ENCODE results near the gene SLC9A4.
A peak's percentile ranks its signal among the peaks of the same experiment; 100 is the strongest.

Gene SLC9A4, protein sequence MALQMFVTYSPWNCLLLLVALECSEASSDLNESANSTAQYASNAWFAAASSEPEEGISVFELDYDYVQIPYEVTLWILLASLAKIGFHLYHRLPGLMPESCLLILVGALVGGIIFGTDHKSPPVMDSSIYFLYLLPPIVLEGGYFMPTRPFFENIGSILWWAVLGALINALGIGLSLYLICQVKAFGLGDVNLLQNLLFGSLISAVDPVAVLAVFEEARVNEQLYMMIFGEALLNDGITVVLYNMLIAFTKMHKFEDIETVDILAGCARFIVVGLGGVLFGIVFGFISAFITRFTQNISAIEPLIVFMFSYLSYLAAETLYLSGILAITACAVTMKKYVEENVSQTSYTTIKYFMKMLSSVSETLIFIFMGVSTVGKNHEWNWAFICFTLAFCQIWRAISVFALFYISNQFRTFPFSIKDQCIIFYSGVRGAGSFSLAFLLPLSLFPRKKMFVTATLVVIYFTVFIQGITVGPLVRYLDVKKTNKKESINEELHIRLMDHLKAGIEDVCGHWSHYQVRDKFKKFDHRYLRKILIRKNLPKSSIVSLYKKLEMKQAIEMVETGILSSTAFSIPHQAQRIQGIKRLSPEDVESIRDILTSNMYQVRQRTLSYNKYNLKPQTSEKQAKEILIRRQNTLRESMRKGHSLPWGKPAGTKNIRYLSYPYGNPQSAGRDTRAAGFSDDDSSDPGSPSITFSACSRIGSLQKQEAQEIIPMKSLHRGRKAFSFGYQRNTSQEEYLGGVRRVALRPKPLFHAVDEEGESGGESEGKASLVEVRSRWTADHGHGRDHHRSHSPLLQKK

DNA sequence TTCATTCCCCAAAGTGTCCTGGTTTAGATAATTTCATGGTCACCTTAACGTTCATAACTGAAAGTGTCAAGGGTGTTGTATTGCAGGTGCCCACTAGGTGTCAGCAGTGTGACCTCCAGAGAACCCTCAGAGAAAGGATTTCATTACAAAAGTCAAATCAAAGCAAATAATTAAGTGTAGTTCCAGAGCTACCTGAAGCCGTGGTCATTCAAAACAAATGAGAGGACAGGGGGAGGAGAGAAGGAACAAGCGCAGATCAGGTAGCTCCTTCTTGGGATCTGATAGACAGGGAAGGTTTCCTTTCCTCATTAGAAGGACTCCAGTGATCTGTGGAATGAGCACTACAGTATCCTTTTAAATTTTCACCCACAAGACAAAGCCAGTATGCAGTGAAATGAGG lies at the start of gene SLC9A4:
TSS of gene SLC9A4 (plus strand) at position 207 of the 400 bp plus-strand sequence. CDS start 534 bp downstream, outside the sequence.
- DNase-seq: peak in 4 of 56 donors; percentile 1 to 33 (median 10)

DNA sequence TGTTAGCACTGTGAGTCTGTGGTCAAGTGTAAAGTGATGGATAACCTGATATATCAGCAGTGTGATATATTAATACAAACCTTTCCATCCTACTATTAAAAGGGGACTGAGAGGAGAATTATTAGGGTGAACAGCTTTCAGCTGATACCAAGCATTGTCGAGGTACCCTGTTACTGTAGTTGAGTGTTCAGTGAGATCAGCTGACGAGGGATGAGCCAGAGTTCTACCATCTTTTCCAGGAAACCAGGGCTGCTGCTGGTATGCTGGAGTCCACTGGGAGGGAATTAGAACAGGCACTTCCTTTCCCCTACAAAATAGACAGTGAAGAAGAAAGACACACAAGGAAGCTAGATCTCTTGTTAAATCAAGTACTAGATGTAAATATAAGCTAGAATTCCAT lies 49.7 kb upstream of the SLC9A4 start:
- DNase-seq: no peak

DNA sequence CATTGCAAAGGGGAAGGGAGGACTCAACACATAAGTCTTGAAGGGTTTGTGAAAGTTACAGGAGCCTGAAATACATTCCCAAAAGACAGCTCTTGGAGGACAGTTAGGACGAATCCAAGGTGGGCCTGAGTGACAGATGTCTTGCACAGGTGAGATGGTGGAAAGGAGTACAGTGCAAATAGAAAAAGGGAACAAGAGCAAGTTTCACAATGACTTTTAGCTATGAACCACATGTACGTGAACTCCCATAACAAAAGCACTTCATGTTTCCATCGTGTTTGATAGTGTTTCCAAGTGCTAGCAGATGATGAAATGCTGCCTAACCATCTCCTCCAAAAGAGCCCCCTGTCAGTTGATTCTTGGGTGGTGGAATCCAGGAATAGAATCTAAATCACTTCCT lies 48.3 kb upstream of the SLC9A4 start:
- DNase-seq: no peak

DNA sequence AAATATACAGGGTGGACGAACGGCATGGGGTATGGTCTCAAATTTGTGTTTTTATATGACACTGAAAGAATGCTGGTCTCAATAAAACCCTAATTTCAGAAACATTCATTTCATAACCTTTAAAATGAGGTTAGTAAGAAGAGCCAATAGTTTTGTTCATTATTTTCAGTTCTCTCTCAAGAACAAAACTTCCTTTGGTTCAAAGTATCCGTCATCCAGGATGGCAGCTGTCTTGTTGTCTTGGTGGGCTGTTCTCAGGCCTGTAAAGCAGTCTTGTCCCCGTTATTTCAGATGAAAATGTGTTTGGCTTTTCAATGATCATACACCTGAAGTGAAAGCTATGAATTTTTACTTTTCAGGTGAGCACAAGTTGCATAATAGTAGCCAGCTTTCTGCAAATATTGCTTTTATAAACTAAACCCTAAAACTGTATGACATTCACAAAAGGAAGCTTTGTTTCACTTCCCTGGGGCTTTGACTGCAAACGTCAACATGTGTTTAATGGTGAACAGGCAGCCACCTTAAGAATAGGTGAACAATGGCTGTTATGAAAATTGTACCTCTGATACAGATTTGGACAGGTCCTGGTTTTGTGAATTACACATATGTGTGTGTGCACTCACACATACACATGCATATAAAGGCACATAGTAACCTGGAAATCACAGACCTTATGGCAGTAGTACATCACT lies 47.4 kb upstream of the SLC9A4 start:
- DNase-seq: no peak

DNA sequence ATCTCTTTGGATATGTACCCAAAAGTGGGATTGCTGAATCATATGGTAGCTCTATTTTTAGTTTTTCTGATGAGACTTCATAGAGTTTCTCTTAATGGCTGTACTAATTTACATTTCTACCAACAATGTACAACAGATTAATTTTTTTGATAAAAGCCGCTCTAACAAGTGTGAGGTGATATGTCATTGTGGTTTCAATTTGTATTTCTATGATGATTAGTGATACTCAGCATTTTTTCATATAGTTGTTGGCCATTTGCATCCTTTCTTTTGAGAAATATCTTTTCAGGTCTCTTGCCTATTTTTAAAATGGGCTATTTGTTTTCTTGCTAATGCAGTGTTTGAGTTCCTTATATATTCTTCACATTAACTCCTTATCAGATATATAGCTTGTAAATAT lies 45.8 kb upstream of the SLC9A4 start:
- DNase-seq: no peak

DNA sequence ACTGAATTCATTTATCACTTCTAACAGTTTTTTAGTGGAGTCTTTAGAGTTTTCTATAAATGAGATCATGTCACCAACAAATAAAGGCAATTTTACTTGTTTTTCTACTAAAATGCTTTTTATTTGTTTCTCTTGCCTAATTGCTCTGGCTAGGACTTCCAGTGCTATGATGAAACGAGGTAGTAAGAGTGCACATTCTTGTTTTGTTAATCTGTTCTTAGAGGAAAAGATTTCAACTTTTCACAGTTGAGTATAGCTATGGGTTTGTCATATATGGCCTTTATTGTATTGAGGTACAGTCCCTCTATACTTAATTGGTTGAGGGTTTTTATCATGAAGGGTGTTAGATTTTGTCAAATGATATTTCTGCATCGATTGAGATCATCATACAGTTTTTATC lies 44.5 kb upstream of the SLC9A4 start:
- no peak for DNase-seq

DNA sequence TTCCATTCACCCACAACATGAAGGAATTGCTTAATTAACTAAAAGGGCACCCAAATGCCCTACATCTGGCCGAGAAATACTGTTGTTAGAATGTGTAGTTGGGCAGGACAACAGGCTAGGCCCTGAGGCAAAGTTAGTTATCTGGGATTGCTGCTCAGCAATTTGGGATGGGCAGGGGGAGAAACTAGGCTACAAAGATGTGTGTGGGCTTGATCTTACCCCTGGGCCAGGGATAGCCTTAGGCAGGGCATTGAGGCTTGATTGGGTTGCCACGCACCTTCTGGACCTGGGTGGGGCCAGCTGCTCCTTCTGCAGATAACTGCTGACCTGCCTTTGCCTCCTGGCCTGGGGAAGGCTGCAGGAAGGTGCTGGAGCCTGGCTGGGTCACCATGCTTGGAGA lies 40.6 kb upstream of the SLC9A4 start:
- no peak for DNase-seq

DNA sequence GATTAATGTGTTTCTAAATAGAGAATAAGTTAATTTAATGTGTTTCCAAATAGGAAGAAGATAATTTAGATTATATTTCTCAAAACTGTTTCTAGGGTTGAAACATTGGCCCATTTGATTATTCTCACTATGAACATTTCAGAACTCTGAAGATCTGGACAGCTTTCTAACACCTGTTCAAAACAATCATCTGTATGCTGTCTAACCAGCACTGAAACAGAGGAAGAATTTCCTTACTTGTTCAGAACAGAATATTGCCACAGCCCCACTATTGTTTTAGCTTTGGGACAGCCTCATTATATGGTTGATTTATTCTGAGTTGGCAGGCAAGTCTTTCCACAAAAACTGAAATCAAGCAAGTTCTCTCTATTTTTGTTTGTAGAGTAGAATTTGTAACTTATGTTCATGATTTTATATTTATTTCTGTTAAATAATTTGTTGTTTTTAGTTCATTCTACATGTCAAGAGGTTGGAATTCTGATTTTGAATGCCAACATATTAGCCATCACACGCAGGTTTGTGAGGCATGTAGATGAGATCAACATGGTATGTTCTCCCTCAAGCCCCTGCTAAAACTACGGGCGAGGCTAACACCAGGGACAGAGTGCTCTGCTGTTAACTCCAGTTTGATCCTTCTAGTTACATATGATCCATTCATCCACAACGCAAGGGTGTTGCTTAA lies 38.9 kb upstream of the SLC9A4 start:
- no peak for DNase-seq

DNA sequence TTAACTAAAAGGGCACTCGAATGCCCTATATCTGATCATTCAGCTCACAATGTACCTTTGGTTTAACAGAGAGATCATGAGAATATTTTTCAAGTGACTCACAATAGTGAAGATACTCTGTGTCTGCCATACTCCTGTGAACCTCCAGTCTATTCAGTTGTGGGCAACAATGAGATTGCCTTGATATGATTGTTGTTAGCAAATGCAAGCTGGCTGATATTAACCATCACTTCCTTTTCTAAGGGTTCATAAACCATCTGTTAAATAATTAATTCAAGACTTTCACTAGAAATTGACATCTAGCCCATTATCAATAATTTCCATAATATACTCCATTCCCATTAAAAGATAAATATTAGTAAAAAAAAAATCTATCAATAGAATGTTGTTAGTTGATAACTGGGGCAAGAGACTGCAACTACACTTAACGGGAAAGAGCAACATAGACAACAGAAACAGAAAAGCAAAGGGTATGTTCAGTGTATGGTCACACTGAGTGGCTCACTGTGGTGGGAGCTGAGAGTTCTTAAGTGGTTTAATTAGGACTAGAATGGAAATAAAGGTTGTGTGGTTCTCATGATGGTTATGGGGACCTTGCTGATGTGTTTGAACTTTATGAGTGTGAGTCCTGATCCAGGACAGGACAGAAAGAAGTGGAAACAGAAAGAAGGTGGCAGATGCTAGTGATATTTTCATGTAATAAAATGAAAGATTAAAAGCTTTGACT lies 38.2 kb upstream of the SLC9A4 start:
- DNase-seq: no peak

DNA sequence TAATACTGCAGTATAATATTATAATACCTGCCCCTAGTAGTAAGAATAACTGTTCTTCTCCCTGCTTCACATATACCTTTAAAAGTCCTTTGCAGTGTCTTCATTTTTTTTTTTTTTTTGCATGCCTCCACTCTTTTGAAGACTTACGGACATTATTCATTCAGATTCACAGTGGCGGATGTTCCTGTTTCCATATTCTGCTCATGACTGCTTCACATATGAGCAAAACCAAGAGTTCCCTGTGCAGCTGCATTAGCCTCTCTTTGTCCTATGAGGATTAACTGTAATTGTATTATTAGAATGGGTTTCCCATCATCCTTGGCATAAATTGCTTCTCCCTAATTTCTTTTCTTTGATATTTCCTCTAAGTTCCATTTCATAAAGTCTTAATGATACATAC lies 37.3 kb upstream of the SLC9A4 start:
- no peak for DNase-seq

DNA sequence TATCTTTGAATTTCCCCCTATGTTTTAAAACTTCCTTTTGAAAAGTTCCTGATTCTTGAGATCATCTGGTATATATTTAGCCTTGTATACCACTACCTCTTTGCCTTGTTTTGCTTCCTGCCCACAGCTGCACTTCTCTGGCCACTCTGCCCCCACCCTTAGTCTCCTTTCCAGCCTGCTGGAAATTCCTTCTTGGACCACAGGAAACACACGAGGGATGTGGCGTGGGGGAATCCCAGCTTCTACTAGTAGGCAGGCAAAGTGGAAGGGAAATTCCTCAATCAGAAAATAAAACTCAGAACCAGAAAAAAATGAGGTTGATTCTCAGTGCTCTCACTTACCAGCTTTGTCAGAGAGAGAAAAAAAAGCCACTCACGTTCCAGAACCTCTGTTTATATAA lies 36.7 kb upstream of the SLC9A4 start:
- DNase-seq: no peak

DNA sequence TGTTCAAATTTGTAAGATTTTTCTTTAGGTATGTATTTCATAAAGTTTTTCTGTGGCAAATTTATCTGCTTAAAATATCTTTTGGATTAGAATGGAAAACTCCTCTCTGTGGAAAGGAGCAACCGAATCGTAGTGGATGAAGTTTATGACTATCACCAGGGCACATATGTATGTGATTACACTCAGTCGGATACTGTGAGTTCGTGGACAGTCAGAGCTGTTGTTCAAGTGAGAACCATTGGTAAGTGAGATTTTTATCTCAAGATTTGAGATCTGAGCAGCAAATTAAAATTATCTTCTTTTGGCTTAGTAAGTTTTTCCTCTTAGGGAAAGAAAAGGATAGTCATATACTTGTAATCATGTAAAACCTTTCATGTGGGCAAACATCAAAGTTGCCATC lies 35.9 kb upstream of the SLC9A4 start:
- no peak for DNase-seq

DNA sequence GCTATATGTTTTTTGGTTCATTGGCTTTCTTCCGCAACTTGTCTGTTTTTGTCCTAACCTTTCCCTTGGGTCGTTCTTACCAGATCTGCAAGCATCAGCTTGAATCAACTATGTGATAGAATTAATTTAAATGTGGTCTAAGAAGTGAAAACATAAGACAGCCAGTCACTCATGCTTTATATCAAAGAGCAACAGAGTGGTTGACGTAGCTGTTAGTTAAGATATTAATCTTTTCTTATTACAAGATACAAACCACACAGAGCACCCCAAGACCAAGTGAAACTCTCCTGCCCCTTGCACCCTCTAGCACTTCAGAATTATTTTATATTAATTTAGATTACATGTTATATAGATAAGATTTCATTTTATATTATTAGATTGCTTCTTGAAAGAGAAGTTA lies 34.9 kb upstream of the SLC9A4 start:
- DNase-seq: no peak

DNA sequence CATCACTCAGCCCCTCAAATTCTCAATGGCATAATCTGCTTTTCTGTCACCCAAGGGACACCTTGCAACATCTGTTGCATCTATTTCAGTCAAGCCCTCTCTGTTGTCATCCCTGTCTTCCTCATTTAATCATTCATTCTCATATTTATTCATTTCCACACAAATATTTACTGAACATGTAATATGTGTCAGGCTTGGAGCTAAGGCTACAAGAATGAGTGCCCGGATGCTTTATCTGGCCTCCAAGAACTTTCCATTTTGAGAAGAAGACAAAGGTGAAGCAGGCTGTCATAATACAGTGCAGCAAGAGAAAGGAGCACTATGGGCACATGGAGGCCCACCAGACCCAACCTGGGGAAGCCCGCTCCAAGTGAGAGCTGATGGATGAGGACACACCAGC lies 34.4 kb upstream of the SLC9A4 start:
- no peak for DNase-seq

DNA sequence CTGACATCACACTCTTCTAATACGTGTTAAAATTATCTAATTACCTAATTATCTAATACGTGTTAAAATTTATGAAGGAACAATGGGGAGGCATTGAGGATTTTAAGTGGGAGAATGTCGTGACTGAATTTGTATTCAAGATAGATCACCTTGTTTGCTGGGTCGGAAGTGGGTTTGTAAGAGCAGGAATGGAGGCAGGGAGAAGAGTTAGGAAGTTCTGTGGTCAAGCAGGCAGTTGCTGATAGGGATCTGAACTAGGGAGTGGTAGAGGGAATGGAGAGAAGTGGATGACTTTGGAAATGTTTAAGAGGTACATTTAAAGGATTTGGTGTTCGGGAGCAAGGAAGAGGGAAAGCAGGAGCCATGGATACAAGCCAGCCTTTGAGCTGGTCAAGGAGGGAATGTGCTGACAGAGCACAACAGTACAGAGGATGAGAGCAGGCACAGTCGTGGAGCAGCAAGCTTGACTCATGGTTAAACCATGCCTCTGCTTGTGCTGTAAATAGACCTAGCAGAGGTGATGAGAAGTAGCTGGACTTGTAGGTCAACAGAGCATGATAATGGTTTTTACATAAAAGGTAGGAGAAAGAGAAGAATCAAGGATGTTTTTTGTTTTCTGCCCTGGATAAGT lies 33.8 kb upstream of the SLC9A4 start:
- DNase-seq: no peak

DNA sequence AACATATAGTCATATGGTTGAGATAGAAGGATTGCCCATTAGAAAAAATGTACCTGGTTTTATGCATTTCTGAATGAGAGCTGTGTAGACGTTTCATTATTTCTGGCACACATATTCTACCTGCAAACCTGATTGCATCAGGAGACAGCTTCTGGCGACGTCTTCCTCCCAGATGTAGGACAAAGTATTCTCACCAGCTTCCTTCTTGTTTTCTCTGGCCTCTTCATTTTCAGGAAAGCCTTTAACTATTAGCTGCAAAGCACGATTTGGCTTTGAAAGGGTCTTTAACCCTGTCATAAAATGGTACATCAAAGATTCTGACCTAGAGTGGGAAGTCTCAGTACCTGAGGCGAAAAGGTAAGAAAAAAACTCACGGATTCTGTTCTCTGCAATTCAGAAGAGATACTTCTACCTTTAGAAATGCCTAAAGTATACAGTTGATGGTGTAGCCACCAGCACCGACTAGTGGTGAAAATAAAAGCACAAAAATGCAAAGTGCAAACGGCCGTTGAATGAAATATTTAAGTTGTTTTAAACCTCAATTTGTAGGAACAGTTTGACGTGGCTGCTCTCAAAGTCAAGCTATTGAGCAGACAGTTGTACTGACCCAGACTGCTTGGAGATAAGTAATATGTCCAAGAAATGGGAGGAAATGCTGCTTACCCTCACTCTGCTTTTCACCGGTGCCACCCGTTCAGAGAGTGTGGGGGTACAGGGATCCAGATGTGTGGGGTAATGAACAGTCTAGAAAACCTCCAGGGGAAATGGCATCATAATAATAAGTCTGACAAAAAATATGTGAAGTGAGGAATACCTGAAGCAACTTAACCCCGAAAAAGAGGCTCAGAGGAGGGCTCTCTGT lies 29.8 kb upstream of the SLC9A4 start:
- peak in 5 of 56 donors; percentile 1 to 25 (median 2) for DNase-seq

DNA sequence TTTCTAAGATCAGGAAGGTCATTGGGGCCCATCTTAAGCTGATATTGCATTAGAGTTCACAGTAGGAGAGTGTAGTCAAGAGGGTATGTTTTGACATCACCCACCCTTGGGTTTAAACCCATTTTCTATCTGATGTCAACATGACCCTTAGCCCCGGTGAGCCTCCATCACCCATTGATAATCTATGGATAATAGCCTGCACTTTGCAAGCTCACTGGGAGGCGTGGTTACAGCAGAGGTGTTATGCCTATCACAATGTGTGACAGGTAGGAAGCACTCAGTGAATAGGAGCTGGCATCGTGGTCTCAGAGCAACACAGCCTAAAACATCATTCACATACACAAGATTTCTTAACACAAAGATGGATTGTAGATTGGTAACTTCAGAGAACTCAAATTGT lies 28.8 kb upstream of the SLC9A4 start:
- DNase-seq: no peak

DNA sequence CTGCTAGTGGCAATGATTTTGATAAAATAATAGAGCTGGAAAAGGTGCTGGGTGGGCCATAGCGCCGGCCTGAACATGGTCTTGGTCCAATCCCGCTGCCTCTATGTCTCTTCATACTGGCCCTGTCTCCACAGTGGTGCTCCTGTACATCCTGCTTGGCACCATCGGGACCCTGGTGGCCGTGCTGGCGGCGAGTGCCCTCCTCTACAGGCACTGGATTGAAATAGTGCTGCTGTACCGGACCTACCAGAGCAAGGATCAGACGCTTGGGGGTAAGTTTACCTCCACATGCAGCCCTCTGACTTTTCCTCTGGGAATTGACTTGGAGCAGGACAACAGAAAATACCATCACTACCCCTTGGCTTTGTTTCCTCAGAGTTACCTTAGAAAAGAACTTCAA lies 26.1 kb upstream of the SLC9A4 start:
- DNase-seq: no peak

DNA sequence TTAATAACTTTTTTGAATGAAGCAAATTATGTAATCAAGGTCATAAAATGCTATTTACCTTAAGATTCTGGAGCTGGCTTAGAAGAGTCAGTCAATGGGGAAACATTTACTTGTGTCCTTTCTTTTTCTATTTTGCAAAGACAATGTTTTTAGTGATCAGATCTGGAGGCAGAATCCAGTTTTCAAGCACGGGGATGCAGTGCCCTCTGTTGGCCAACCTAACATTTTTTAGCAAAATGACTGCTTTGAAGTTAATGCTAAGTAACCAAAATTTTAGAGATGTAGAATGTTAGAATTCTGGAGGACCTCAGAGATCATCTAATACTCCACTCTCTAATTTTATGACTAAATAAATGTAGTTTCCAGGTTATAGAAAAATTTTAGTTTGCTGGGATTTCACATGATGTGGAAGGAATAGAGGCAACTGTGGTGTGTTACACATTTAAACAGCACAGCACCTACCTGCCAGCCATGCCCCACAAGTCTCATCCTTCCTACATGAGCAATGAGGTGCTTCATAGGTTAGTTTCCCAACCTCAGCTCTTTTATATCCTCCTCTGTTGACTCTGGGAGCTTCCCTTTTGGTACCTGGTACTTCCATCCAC lies 23.6 kb upstream of the SLC9A4 start:
- peak in 18 of 56 donors; percentile 0 to 64 (median 7) for DNase-seq

Data from amygdala (tissue), 56 donors.